BLaER1 treated with 17β-estradiol and CSF1 and Interleukin-3, amounts not matched to agents 10 nM and 100 nM (cell line): ENCODE data around the gene MAN1C1.
"Not testable (repeated sequence)": the region's sequence is repeated elsewhere in the genome, so short reads cannot be mapped to it uniquely, and the experiment has no call there.

Experiments used
- H3K27ac ChIP-seq, 11 experiments: shearing (Covaris generic); formaldehyde crosslinking; 2 replicates each; pipeline ENCODE4 v1.8.1; 2022
- H3K27me3 ChIP-seq, 11 experiments: shearing (Covaris generic); formaldehyde crosslinking; 2 replicates each; pipeline ENCODE4 v1.8.1; 2022
- H3K36me3 ChIP-seq, 11 experiments: shearing (Covaris generic); formaldehyde crosslinking; 2 replicates each; pipeline ENCODE4 v1.8.1; 2022
- H3K4me1 ChIP-seq, 10 experiments: shearing (Covaris generic); formaldehyde crosslinking; 2 replicates each; pipeline ENCODE4 v1.8.1; 2022
- H3K4me2 ChIP-seq, 11 experiments: shearing (Covaris generic); formaldehyde crosslinking; 2 replicates each; pipeline ENCODE4 v1.8.1; 2022
- H3K4me3 ChIP-seq, 10 experiments: shearing (Covaris generic); formaldehyde crosslinking; 2 replicates each; pipeline ENCODE4 v1.8.1; 2022
- H3K9ac ChIP-seq, 11 experiments: shearing (Covaris generic); formaldehyde crosslinking; 2 replicates each; pipeline ENCODE4 v1.8.1; 2022
- H3K9me3 ChIP-seq, 11 experiments: shearing (Covaris generic); formaldehyde crosslinking; replicated peaks in 1 of 11; 2 replicates each; pipeline ENCODE4 v1.8.1; 2022
- H4K20me1 ChIP-seq, 11 experiments: shearing (Covaris generic); formaldehyde crosslinking; 2 replicates each; pipeline ENCODE4 v1.8.1; 2022
- Cebpa-rat ChIP-seq, 11 experiments: shearing (Covaris generic); IDR thresholded peaks; 2 replicates each; pipeline ENCODE4 v1.8.1; 2022

Gene MAN1C1

DNA sequence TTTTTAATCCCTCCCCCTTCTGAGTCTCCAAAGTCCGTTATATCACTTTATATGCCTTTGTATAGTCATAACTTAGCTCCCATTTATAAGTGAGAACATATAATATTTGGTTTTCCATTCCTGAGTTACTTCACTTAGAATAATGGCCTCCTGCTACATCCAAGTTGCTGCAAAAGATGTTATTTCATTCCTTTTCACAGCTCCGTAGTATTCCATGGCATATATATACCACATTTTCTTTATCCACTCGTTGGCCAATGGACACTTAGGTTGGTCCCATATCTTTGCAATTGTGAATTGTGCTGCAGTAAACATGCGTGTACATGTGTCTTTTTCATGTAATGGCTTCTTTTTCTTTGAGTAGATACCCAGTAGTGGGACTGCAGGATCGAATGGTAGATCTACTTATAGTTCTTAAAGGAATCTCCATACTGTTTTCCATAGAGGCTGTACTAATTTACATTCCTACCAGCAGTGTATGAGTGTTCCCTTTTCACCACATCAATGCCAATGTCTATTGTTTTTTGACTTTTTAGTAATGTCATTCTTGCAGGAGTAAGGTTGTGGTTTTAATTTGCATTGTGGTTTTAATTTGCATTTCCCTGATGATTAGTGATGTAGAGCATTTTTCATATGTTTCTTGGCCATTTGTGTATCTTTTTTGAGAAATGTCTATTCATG is 12.3 kb downstream of the MAN1C1 start:
- peak overlapping the region in 3 of 11 experiments; percentile 5 to 28 (median 13); a peak in 3 of 22 replicates for H3K4me2 ChIP-seq
- peaks cover 0 to 13% (median 0%) of the 10 kb centered on the region in 11 experiments; a peak in 3 of 22 replicates for H4K20me1 ChIP-seq
- no peak overlapping the region for H3K27ac ChIP-seq
- no peak overlapping the region for H3K9ac ChIP-seq
- no peaks in the 10 kb centered on the region for H3K36me3 ChIP-seq
- peaks cover 3 to 38% (median 13%) of the 10 kb centered on the region in 11 experiments; a peak in 17 of 22 replicates for H3K9me3 ChIP-seq
- H3K27me3 ChIP-seq = peaks cover 0 to 4% (median 0%) of the 10 kb centered on the region in 11 experiments; a peak in 1 of 22 replicates
- TF ChIP-seq Cebpa-rat (IDR thresholded peaks at IDR 0.05) = no peak
- no peak overlapping the region for H3K4me3 ChIP-seq
- peaks cover 0 to 17% (median 8%) of the 10 kb centered on the region in 10 experiments; a peak in 15 of 20 replicates for H3K4me1 ChIP-seq

- TF ChIP-seq Cebpa-rat (IDR thresholded peaks at IDR 0.05) = no peak
- H4K20me1 ChIP-seq = peaks cover 0 to 8% (median 0%) of the 10 kb centered on the region in 11 experiments; a peak in 2 of 22 replicates
- H3K27ac ChIP-seq = no peak overlapping the region
- no peak overlapping the region for H3K9ac ChIP-seq
- H3K9me3 ChIP-seq = peaks cover 8 to 47% (median 17%) of the 10 kb centered on the region in 11 experiments; a peak in 20 of 22 replicates
- H3K36me3 ChIP-seq = no peaks in the 10 kb centered on the region
- peaks cover 0 to 16% (median 5%) of the 10 kb centered on the region in 10 experiments; a peak in 7 of 20 replicates for H3K4me1 ChIP-seq
- H3K4me2 ChIP-seq = no peak overlapping the region
- H3K27me3 ChIP-seq = no peaks in the 10 kb centered on the region
- no peak overlapping the region for H3K4me3 ChIP-seq
Measured at GRCh38 chr1:25629836-25630235, 13.2 kb downstream of the MAN1C1 start.

DNA sequence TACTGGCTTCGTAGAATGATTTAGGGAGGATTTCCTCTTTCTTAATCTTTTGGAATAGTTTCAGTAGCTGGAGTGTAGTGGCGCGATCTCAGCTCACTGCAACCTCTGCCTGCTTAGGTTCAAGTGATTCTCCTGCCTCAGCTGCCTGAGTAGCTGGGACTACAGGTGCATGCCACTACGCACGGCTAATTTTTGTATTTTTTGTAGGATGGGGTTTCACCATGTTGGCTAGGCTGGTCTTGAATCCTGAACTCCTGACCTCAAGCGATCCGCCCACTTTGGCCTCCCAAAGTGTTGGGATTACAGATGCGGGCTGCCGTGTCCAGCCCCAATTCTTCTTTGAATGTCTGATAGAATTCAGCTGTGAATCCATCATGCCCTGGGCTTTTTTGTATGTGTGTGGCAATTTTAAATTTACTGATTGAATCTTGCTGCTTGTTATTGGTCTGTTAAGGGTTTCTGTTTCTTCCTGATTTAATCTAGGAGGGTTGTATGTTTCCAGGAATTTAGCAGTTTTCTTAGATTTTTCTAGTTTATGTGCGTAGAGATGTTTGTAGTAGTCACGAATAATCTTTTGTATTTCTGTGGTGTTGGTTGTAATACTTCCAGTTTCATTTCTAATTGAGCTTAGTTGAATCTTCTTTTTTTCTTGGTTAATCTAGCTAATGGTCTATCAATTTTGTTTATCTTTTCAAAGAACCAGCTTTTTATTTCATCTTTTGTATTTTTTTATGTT is 15.3 kb downstream of the MAN1C1 start:
- Histone ChIP-seq H3K36me3 (peaks cover 0 to 12% (median 0%) of the 10 kb centered on the region in 11 experiments; a peak in 4 of 22 replicates), H3K9me3 (peaks cover 26 to 55% (median 31%) of the 10 kb centered on the region in 11 experiments), H3K27me3 (no peaks in the 10 kb centered on the region), H3K4me1 (peaks cover 0 to 16% (median 5%) of the 10 kb centered on the region in 10 experiments; a peak in 7 of 20 replicates), H3K9ac (no peak overlapping the region), H3K4me3 (no peak overlapping the region), H3K27ac (no peak overlapping the region), H4K20me1 (peaks cover 0 to 8% (median 0%) of the 10 kb centered on the region in 11 experiments; a peak in 2 of 22 replicates), H3K4me2 (no peak overlapping the region)
- TF ChIP-seq Cebpa-rat (IDR thresholded peaks at IDR 0.05) = no peak

DNA sequence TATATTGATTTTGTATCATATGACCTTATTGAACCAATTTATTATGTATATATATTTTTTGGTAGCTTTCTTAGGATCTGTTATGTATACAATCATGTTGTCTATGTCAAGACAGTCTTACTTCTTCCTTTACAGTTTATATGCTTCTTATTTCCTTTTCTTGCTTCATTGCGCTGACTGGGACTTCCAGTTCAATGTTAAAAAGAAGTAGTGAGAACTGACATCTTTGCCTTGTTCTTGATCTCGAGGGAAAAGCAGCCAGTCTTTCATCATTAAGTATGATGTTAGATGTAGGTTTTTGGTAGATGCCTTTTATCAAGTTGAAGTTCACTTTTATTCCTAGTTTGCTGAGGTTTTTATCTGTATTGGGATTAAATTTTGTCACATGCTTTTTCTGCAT is 17.5 kb downstream of the MAN1C1 start:
- TF ChIP-seq Cebpa-rat (IDR thresholded peaks at IDR 0.05) = no peak
- H3K9ac ChIP-seq = no peak overlapping the region
- peaks cover 0 to 17% (median 0%) of the 10 kb centered on the region in 11 experiments; a peak in 5 of 22 replicates for H3K36me3 ChIP-seq
- H3K4me3 ChIP-seq = no peak overlapping the region
- peaks cover 0 to 16% (median 5%) of the 10 kb centered on the region in 10 experiments; a peak in 7 of 20 replicates for H3K4me1 ChIP-seq
- H3K27me3 ChIP-seq = peaks cover 0 to 10% (median 5%) of the 10 kb centered on the region in 11 experiments; a peak in 6 of 22 replicates
- H3K27ac ChIP-seq = no peak overlapping the region
- H3K4me2 ChIP-seq = peak overlapping the region in 6 of 11 experiments; percentile 1 to 27 (median 22); a peak in 8 of 22 replicates
- H4K20me1 ChIP-seq = peaks cover 0 to 8% (median 0%) of the 10 kb centered on the region in 11 experiments; a peak in 1 of 22 replicates
- H3K9me3 ChIP-seq = peaks cover 43 to 69% (median 53%) of the 10 kb centered on the region in 11 experiments

- peaks cover under 1 to 18% (median 14%) of the 10 kb centered on the region in 11 experiments; a peak in 17 of 22 replicates for H3K27me3 ChIP-seq
- no peak overlapping the region for H3K4me3 ChIP-seq
- peaks cover 0 to 17% (median 0%) of the 10 kb centered on the region in 11 experiments; a peak in 5 of 22 replicates for H3K36me3 ChIP-seq
- no peak overlapping the region for H3K4me2 ChIP-seq
- H3K4me1 ChIP-seq = peaks cover 0 to 11% (median 5%) of the 10 kb centered on the region in 10 experiments; a peak in 6 of 20 replicates
- no peak overlapping the region for H3K9ac ChIP-seq
- H3K9me3 ChIP-seq = peaks cover 49 to 75% (median 61%) of the 10 kb centered on the region in 11 experiments
- H3K27ac ChIP-seq = no peak overlapping the region
- H4K20me1 ChIP-seq = peaks cover 0 to 8% (median 0%) of the 10 kb centered on the region in 11 experiments; a peak in 1 of 22 replicates
- no peak for TF ChIP-seq Cebpa-rat (IDR thresholded peaks at IDR 0.05)
Measured at GRCh38 chr1:25634896-25635295, 18.3 kb downstream of the MAN1C1 start.

DNA sequence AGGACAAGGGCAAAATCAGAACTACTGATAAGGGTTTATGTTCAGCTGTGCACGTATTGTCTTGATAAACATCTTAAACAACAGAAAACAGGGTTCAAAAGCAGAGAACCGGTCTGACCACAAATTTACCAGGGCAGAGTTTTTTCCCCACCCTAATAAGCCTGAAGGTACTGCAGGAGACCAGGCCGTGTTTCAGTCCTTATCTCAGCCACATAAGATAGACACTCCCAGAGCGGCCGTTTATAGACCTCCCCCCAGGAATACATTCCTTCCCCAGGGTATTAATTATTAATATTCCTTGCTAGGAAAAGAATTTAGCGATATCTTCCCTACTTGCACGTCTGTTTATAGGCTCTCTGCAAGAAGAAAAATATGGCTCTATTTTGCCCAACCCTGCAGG is 19.6 kb downstream of the MAN1C1 start:
- peaks cover 0 to 16% (median 5%) of the 10 kb centered on the region in 10 experiments; a peak in 6 of 20 replicates for H3K4me1 ChIP-seq
- not testable (repeated sequence) for H3K4me3 ChIP-seq, H3K9ac ChIP-seq, H3K4me2 ChIP-seq, H3K27ac ChIP-seq
- H3K27me3 ChIP-seq = peaks cover 13 to 31% (median 26%) of the 10 kb centered on the region in 11 experiments
- peaks cover 0 to 17% (median 0%) of the 10 kb centered on the region in 11 experiments; a peak in 5 of 22 replicates for H3K36me3 ChIP-seq
- H4K20me1 ChIP-seq = peaks cover 0 to 16% (median 0%) of the 10 kb centered on the region in 11 experiments; a peak in 1 of 22 replicates
- H3K9me3 ChIP-seq = peaks cover 54 to 87% (median 69%) of the 10 kb centered on the region in 11 experiments

DNA sequence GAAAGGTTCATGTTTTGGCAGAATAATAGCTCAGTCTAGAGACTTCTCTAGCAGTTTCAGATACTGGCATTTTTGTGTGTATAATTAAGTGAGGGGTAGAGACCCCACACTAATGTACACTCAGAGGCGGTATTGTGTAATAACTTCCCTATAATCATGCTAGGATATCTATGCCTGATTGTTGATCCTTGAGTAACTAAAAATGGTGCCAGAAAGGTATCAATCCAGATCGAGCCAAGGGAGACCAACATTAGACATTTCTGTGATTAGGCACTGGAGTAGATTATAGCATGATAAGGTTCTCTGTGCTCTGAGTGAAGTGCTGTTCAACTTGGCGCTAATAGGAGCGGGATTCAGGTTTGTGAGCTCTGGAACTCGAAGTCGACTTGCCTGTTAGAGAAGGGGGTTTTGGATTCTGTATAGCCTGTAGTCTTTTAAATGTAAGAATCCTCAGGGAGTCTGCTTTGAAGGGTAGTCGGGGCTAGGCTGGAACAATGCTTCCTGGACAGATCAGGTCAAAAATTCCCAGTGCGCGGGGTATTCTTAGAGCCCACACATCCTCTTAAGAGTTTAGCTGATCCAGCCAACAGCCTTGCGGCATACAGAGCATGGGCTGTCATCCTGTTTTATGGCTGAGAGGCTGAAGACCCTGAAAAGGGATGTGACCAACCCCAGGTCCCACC is 24.2 kb downstream of the MAN1C1 start:
- TF ChIP-seq Cebpa-rat (IDR thresholded peaks at IDR 0.05) = peak in 1 of 11 experiments; percentile 40; a peak in 2 of 22 replicates

GRCh38 chr1:25641329-25641725 is 24.7 kb downstream of the MAN1C1 start:
- Histone ChIP-seq H3K36me3 (peaks cover 0 to 8% (median 0%) of the 10 kb centered on the region in 11 experiments; a peak in 4 of 22 replicates), H3K9me3 (peaks cover 33 to 50% (median 43%) of the 10 kb centered on the region in 11 experiments), H3K4me2 (peak overlapping the region in 1 of 11 experiments; percentile 86; a peak in 5 of 22 replicates), H4K20me1 (peaks cover 18 to 58% (median 28%) of the 10 kb centered on the region in 11 experiments; a peak in 18 of 22 replicates), H3K4me1 (peaks cover 15 to 40% (median 27%) of the 10 kb centered on the region in 10 experiments), H3K27ac (no peak overlapping the region), H3K9ac (no peak overlapping the region), H3K27me3 (peaks cover 53 to 79% (median 68%) of the 10 kb centered on the region in 11 experiments), H3K4me3 (no peak overlapping the region)
- TF ChIP-seq Cebpa-rat (IDR thresholded peaks at IDR 0.05) = no peak

More for the DNA sequence above, 24.2 kb downstream of the MAN1C1 start:
- Histone ChIP-seq H3K27me3 (peaks cover 48 to 73% (median 63%) of the 10 kb centered on the region in 11 experiments), H3K4me2 (0 out of 22 replicates have a peak overlapping the region, but pooled peaks of 1 of the 11 experiments have one; percentile 86), H3K9ac (no peak overlapping the region), H3K27ac (no peak overlapping the region), H4K20me1 (peaks cover 16 to 52% (median 23%) of the 10 kb centered on the region in 11 experiments; a peak in 18 of 22 replicates), H3K9me3 (peaks cover 39 to 55% (median 49%) of the 10 kb centered on the region in 11 experiments), H3K36me3 (peaks cover 0 to 12% (median 0%) of the 10 kb centered on the region in 11 experiments; a peak in 4 of 22 replicates), H3K4me3 (no peak overlapping the region), H3K4me1 (peaks cover 15 to 36% (median 22%) of the 10 kb centered on the region in 10 experiments)
